ENCODE data around the gene GALNT17.

GALNT17 gene

GRCh38 chr7:71354716-71355115 lies 222.8 kb downstream of the GALNT17 start:
- no peak overlapping the region for H2BK120ac ChIP-seq (ENCODE audit: insufficient read depth, low read length, poor library complexity)
- no peak overlapping the region for H3K4ac ChIP-seq (ENCODE audit: low read depth, low read length)
- no peak overlapping the region for H4K12ac ChIP-seq (ENCODE audit: low read depth, low read length)
- no peak overlapping the region for H2AK5ac ChIP-seq (ENCODE audit: low read length)
- H3K18ac ChIP-seq (ENCODE audit: low read length), result no peak overlapping the region
- no peak overlapping the region for H2AFZ ChIP-seq (ENCODE audit: insufficient read depth, low read length, poor library complexity)
- no peak for DNase-seq
- no peak overlapping the region for H2BK5ac ChIP-seq (ENCODE audit: low read depth, low read length, poor library complexity)
- H3K9ac ChIP-seq (ENCODE audit: low read length), result no peak overlapping the region
- H2BK12ac ChIP-seq (ENCODE audit: low read length), result no peak overlapping the region
- no peaks in the 10 kb centered on the region for H3K27me3 ChIP-seq (ENCODE audit: insufficient read depth, low read length)
- H4K8ac ChIP-seq (ENCODE audit: low read depth, low read length), result no peak overlapping the region
- no peaks in the 10 kb centered on the region for H3K79me2 ChIP-seq (ENCODE audit: control insufficient read depth, insufficient read depth, low read length, poor library complexity)
- no peak overlapping the region for H4K91ac ChIP-seq (ENCODE audit: low read depth, low read length)
- no peak overlapping the region for H3K4me3 ChIP-seq (ENCODE audit: low read depth, low read length)
- H3K79me1 ChIP-seq (ENCODE audit: low read length), result no peaks in the 10 kb centered on the region
- H3K23ac ChIP-seq (ENCODE audit: low read length), result no peak overlapping the region
- H3K9me3 ChIP-seq (ENCODE audit: insufficient read depth, low read depth, low read length), result no peaks in the 10 kb centered on the region
- no peak overlapping the region for H3K27ac ChIP-seq (ENCODE audit: low read depth, low read length)
- H3K4me2 ChIP-seq (ENCODE audit: low read length), result no peak overlapping the region
- no peak overlapping the region for H3K14ac ChIP-seq (ENCODE audit: low read length)
- no peaks in the 10 kb centered on the region for H3K36me3 ChIP-seq (ENCODE audit: control insufficient read depth in 1 of 2, insufficient read depth in 2 of 2, low read length in 2 of 2)
- H3K4me1 ChIP-seq (ENCODE audit: control insufficient read depth in 1 of 2, insufficient read depth in 2 of 2, low read length in 2 of 2), result no peaks in the 10 kb centered on the region

- no peak overlapping the region for H2AFZ ChIP-seq (ENCODE audit: insufficient read depth, low read length, poor library complexity)
- no peak overlapping the region for H3K18ac ChIP-seq (ENCODE audit: low read length)
- no peak overlapping the region for H4K8ac ChIP-seq (ENCODE audit: low read depth, low read length)
- no peak overlapping the region for H3K14ac ChIP-seq (ENCODE audit: low read length)
- H3K23ac ChIP-seq (ENCODE audit: low read length), result no peak overlapping the region
- no peak overlapping the region for H3K4me2 ChIP-seq (ENCODE audit: low read length)
- no peak overlapping the region for H3K4ac ChIP-seq (ENCODE audit: low read depth, low read length)
- no peak overlapping the region for H2AK5ac ChIP-seq (ENCODE audit: low read length)
- H2BK5ac ChIP-seq (ENCODE audit: low read depth, low read length, poor library complexity), result no peak overlapping the region
- H4K12ac ChIP-seq (ENCODE audit: low read depth, low read length), result no peak overlapping the region
- H3K36me3 ChIP-seq (ENCODE audit: control insufficient read depth in 1 of 2, insufficient read depth in 2 of 2, low read length in 2 of 2), result no peaks in the 10 kb centered on the region
- WGBS (ENCODE audit: extremely low coverage, insufficient coverage, insufficient read length), result no CpG with 5 or more reads among the region's 4 CpGs
- H3K79me1 ChIP-seq (ENCODE audit: low read length), result no peaks in the 10 kb centered on the region
- H3K4me3 ChIP-seq (ENCODE audit: low read depth, low read length), result no peak overlapping the region
- no peaks in the 10 kb centered on the region for H3K79me2 ChIP-seq (ENCODE audit: control insufficient read depth, insufficient read depth, low read length, poor library complexity)
- no peak overlapping the region for H4K91ac ChIP-seq (ENCODE audit: low read depth, low read length)
- no peaks in the 10 kb centered on the region for H3K9me3 ChIP-seq (ENCODE audit: insufficient read depth, low read depth, low read length)
- H3K27ac ChIP-seq (ENCODE audit: low read depth, low read length), result no peak overlapping the region
- no peaks in the 10 kb centered on the region for H3K4me1 ChIP-seq (ENCODE audit: control insufficient read depth in 1 of 2, insufficient read depth in 2 of 2, low read length in 2 of 2)
- DNase-seq, result no peak
- no peaks in the 10 kb centered on the region for H3K27me3 ChIP-seq (ENCODE audit: insufficient read depth, low read length)
- no peak overlapping the region for H2BK120ac ChIP-seq (ENCODE audit: insufficient read depth, low read length, poor library complexity)
- no peak overlapping the region for H3K9ac ChIP-seq (ENCODE audit: low read length)
- no peak overlapping the region for H2BK12ac ChIP-seq (ENCODE audit: low read length)
Measured at GRCh38 chr7:71361451-71362032, 229.6 kb downstream of the GALNT17 start.

- H2BK120ac ChIP-seq (ENCODE audit: insufficient read depth, low read length, poor library complexity), result no peak overlapping the region
- no peak overlapping the region for H2BK12ac ChIP-seq (ENCODE audit: low read length)
- WGBS (ENCODE audit: extremely low coverage, insufficient coverage, insufficient read length), result no CpG with 5 or more reads among the region's 7 CpGs
- no peak overlapping the region for H4K8ac ChIP-seq (ENCODE audit: low read depth, low read length)
- DNase-seq, result no peak
- H3K14ac ChIP-seq (ENCODE audit: low read length), result no peak overlapping the region
- H3K79me1 ChIP-seq (ENCODE audit: low read length), result no peaks in the 10 kb centered on the region
- no peak overlapping the region for H4K91ac ChIP-seq (ENCODE audit: low read depth, low read length)
- H2BK5ac ChIP-seq (ENCODE audit: low read depth, low read length, poor library complexity), result no peak overlapping the region
- no peak overlapping the region for H3K18ac ChIP-seq (ENCODE audit: low read length)
- H3K9me3 ChIP-seq (ENCODE audit: insufficient read depth, low read depth, low read length), result no peaks in the 10 kb centered on the region
- no peak overlapping the region for H3K4me2 ChIP-seq (ENCODE audit: low read length)
- no peak overlapping the region for H3K23ac ChIP-seq (ENCODE audit: low read length)
- no peaks in the 10 kb centered on the region for H3K36me3 ChIP-seq (ENCODE audit: control insufficient read depth in 1 of 2, insufficient read depth in 2 of 2, low read length in 2 of 2)
- H4K12ac ChIP-seq (ENCODE audit: low read depth, low read length), result no peak overlapping the region
- no peaks in the 10 kb centered on the region for H3K27me3 ChIP-seq (ENCODE audit: insufficient read depth, low read length)
- H3K4me1 ChIP-seq (ENCODE audit: control insufficient read depth in 1 of 2, insufficient read depth in 2 of 2, low read length in 2 of 2), result no peaks in the 10 kb centered on the region
- no peak overlapping the region for H3K9ac ChIP-seq (ENCODE audit: low read length)
- H3K79me2 ChIP-seq (ENCODE audit: control insufficient read depth, insufficient read depth, low read length, poor library complexity), result no peaks in the 10 kb centered on the region
- H3K4ac ChIP-seq (ENCODE audit: low read depth, low read length), result no peak overlapping the region
- H2AK5ac ChIP-seq (ENCODE audit: low read length), result no peak overlapping the region
- H2AFZ ChIP-seq (ENCODE audit: insufficient read depth, low read length, poor library complexity), result no peak overlapping the region
- H3K4me3 ChIP-seq (ENCODE audit: low read depth, low read length), result no peak overlapping the region
- H3K27ac ChIP-seq (ENCODE audit: low read depth, low read length), result no peak overlapping the region
Measured at GRCh38 chr7:71362240-71362639, 230.3 kb downstream of the GALNT17 start.

- no peak overlapping the region for H2AFZ ChIP-seq (ENCODE audit: insufficient read depth, low read length, poor library complexity)
Measured at GRCh38 chr7:71363223-71363622, 231.3 kb downstream of the GALNT17 start.

More at GRCh38 chr7:71363223-71363622, 231.3 kb downstream of the GALNT17 start:
- peaks cover 1% of the 10 kb centered on the region for H3K79me2 ChIP-seq (ENCODE audit: control insufficient read depth, insufficient read depth, low read length, poor library complexity)
- no peaks in the 10 kb centered on the region for H3K36me3 ChIP-seq (ENCODE audit: control insufficient read depth in 1 of 2, insufficient read depth in 2 of 2, low read length in 2 of 2)
- no peak overlapping the region for H4K8ac ChIP-seq (ENCODE audit: low read depth, low read length)
- H4K91ac ChIP-seq (ENCODE audit: low read depth, low read length), result no peak overlapping the region
- H2BK12ac ChIP-seq (ENCODE audit: low read length), result no peak overlapping the region
- H3K4me2 ChIP-seq (ENCODE audit: low read length), result no peak overlapping the region
- H3K79me1 ChIP-seq (ENCODE audit: low read length), result no peaks in the 10 kb centered on the region
- no peak overlapping the region for H4K12ac ChIP-seq (ENCODE audit: low read depth, low read length)
- WGBS (ENCODE audit: extremely low coverage, insufficient coverage, insufficient read length), result no CpG with 5 or more reads among the region's 5 CpGs
- no peak overlapping the region for H2BK5ac ChIP-seq (ENCODE audit: low read depth, low read length, poor library complexity)
- H3K9ac ChIP-seq (ENCODE audit: low read length), result no peak overlapping the region
- no peak overlapping the region for H3K14ac ChIP-seq (ENCODE audit: low read length)
- H3K4ac ChIP-seq (ENCODE audit: low read depth, low read length), result no peak overlapping the region
- no peak overlapping the region for H3K23ac ChIP-seq (ENCODE audit: low read length)
- H3K4me3 ChIP-seq (ENCODE audit: low read depth, low read length), result no peak overlapping the region
- no peaks in the 10 kb centered on the region for H3K4me1 ChIP-seq (ENCODE audit: control insufficient read depth in 1 of 2, insufficient read depth in 2 of 2, low read length in 2 of 2)
- no peaks in the 10 kb centered on the region for H3K9me3 ChIP-seq (ENCODE audit: insufficient read depth, low read depth, low read length)
- no peaks in the 10 kb centered on the region for H3K27me3 ChIP-seq (ENCODE audit: insufficient read depth, low read length)
- no peak overlapping the region for H2BK120ac ChIP-seq (ENCODE audit: insufficient read depth, low read length, poor library complexity)
- H2AK5ac ChIP-seq (ENCODE audit: low read length), result no peak overlapping the region
- DNase-seq, result no peak
- no peak overlapping the region for H3K18ac ChIP-seq (ENCODE audit: low read length)
- no peak overlapping the region for H3K27ac ChIP-seq (ENCODE audit: low read depth, low read length)
